ENCODE results near the gene NAA40.
A peak's percentile ranks its signal among the peaks of the same experiment; 100 is the strongest.

NAA40 gene

DNA sequence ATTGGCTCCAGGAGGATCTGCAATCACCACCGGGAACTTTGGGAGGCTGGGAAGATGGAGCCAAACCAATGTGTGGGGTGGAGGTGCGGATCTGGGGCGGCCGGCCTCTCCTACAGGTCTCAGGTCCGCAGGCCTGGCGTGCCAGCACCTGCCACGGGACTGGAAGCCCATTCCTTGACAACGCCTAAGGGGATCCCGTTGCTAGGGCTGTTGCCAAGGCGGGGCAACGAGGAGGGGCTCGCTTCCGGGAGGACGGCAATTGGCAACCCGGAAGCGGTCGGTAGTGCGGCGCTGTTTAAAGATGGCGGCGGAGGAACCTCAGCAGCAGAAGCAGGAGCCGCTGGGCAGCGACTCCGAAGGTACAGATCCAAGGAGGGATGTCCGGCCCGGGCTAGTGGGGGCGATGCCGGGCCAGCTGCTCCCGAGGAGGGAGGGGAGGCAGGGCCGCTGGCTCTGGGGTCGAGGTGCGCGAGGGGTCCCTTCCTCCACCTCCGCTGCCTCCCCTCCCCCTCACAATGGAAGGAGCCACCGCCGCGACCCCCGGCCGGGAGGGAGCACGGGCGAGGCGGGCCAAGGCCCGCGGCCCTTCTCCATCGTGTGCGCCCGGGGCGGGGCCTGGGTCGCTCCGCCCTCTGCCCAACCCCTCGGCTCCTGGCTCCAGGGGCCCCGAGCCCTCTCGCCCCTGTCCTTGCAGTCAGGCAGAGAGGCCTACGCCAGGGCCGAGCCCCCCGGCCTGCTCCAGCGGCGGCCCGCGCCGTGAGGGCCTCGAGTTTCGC is 47.5 kb downstream of the NAA40 start, which contains the start of gene OTUB1:
Gene OTUB1, plus strand, starts transcription at position 283 of the 776 bp plus-strand sequence. Its CDS starts 19 bp downstream, at position 302.
- DNase-seq (ENCODE audit: low read depth in 2 of 2), result peak; percentile 60 to 76

GRCh38 chr11:63986932-63987513 is 48.2 kb downstream of the NAA40 start:
- DNase-seq (ENCODE audit: low read depth in 2 of 2), result no peak

GRCh38 chr11:63991558-63991957 is 52.8 kb downstream of the NAA40 start:
- DNase-seq (ENCODE audit: low read depth in 2 of 2), result no peak

GRCh38 chr11:63993100-63993499 is 54.3 kb downstream of the NAA40 start:
- no peak for DNase-seq (ENCODE audit: low read depth in 2 of 2)

GRCh38 chr11:63993993-63994392 is 55.2 kb downstream of the NAA40 start:
- no peak for DNase-seq (ENCODE audit: low read depth in 2 of 2)

- DNase-seq (ENCODE audit: low read depth in 2 of 2), result no peak
Measured at GRCh38 chr11:63996512-63996911, 57.7 kb downstream of the NAA40 start.

DNA sequence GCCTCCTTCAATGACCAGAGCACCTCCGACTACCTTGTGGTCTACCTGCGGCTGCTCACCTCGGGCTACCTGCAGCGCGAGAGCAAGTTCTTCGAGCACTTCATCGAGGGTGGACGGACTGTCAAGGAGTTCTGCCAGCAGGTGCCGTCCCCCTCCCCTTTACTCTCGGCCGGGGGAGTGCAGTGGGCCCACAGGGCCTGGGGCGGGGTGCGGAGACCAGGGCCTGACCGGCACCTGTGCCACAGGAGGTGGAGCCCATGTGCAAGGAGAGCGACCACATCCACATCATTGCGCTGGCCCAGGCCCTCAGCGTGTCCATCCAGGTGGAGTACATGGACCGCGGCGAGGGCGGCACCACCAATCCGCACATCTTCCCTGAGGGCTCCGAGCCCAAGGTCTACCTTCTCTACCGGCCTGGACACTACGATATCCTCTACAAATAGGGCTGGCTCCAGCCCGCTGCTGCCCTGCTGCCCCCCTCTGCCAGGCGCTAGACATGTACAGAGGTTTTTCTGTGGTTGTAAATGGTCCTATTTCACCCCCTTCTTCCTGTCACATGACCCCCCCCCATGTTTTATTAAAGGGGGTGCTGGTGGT is 58.4 kb downstream of the NAA40 start:
- DNase-seq (ENCODE audit: low read depth in 2 of 2), result no peak

DNA sequence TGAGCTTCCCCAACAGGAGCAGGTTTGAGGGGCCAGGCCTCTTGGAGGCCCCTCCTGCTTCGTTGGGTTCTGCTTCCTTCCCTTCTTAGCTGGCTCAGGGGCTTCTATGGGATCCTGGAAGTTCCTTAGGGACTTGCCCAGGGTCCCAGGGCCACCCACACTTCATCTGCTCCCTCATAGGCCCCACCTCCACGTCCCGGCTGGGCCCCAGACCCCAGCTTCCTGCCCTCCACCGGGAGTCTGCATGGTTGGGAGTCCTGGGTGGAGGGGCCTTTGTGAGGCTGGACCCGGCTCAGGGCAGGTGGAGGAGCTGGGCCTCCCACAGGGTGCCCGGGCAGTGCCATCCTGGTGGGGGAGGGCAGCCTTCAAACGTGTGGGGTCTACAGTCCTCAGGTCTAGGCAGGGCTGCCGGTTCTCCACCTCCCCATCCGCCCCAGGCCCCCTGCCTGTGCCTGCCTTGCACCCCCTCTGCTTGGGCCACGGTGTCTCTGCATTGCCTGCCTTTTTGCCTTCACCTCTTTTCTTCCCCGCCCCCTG is 59.1 kb downstream of the NAA40 start:
- DNase-seq (ENCODE audit: low read depth in 2 of 2), result no peak

DNA sequence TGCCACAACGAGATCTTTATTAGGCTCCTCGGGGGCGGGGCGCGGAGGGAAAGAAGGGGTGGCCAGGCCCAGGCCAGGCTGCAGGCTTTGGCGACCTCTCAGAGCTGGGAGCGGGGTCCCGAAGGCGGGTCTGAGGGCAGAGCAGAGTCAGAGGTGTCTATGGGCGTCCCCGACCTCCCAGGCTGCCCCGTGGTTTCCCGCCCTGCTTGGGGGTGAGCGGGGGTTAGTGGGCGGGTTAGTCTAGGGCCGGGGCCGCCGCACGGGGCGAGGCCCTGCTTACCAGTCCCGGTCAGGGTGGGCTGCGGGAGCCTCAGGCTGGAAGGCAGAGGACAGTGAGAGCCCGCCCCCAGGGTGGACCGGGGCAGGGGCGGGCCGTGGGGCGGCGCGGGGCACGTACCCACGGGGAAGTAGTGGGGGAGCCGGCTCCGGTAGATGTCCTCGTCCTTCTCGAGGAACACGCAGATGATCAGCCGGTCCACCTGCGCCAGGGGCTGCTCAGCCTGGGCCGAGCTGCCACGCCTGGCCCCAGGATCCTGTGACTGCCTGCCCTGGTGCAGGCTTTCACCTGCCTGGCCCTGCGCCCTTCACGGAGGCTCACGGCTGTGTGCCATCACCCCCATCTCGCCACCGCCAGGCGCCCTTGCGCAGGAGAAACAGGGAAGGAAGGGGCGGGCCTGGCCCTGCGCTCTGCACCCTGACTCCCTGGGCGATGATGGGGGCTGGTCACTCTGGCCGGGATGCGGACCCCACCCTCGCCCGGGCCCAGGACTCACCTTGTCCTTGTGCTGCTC is 60.0 kb downstream of the NAA40 start:
- no peak for DNase-seq (ENCODE audit: low read depth in 2 of 2)

GRCh38 chr11:63999349-64000025 is 60.7 kb downstream of the NAA40 start:
- DNase-seq (ENCODE audit: low read depth in 2 of 2), result peak; percentile 25 to 43

DNA sequence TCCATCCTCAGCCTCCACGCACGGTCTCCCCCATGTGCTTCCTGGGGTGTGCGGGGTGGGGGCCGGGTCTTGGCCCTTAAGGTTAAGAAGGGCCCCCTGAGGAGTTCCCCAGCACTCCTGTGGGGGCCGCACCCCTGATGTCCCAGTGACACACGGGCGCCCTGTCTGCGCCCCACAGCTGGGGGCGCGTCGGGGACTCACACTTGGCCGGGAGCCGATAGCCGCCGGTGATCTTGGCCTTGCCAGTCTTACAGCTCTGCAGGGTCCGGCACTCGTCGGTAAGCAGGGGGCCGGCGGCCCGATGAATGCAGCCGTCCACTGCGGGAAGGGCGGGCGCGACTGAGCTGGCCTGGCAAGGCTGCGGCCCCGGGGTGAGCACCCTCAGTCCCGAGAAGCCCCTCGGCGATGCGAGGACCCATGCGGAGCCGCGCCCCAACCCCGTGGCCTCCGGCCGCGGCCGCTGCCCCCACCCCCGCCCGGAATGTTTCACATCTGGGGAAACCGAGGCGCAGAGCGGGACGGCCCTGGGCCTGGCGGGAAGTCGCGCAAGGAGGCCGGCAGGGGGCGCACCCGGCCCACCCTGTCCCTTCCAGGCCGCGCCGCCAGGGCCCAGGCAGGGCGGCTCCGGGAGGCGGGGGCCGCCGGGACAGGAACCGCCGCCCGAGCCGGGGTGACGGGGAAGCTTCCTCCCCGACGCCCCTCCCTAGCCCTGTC is 61.4 kb downstream of the NAA40 start:
- DNase-seq (ENCODE audit: low read depth in 2 of 2), result peak; percentile 44 to 51

DNA sequence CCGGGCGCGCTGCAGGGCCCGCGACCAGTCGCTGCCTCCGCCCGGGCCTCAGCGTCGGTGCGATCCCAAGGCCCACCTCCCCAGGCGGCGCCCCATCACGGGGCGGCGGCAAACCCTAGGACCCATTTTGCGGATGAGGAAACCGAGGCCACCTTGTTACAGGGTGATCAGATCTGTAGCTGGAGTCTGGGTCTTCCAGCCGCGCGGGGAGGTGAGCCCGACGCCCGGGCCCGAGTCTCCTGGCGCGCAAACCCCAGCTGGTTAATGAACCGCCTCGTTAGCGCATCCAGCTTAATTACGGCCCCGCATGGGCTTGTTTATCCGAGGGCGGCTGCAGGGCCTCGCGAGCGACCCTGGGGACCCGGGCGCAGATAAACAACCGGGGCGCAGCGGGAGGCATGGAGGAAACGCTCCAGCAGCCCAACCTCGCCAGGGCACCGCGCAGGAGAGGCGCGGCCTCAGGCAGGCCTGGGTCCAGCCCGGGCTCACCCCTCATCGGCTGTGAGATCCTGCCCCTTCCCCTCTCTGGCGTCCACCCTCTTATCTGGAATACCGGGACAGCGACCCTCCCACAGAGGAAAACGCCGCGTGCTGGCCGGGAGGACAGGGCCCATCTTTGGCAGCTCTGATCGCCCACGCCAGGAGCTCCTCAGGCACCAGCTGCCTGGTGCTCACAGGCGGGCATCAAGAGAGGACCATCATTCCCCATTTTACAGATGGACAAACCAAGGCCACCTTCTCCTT is 62.1 kb downstream of the NAA40 start:
- no peak for DNase-seq (ENCODE audit: low read depth in 2 of 2)

DNA sequence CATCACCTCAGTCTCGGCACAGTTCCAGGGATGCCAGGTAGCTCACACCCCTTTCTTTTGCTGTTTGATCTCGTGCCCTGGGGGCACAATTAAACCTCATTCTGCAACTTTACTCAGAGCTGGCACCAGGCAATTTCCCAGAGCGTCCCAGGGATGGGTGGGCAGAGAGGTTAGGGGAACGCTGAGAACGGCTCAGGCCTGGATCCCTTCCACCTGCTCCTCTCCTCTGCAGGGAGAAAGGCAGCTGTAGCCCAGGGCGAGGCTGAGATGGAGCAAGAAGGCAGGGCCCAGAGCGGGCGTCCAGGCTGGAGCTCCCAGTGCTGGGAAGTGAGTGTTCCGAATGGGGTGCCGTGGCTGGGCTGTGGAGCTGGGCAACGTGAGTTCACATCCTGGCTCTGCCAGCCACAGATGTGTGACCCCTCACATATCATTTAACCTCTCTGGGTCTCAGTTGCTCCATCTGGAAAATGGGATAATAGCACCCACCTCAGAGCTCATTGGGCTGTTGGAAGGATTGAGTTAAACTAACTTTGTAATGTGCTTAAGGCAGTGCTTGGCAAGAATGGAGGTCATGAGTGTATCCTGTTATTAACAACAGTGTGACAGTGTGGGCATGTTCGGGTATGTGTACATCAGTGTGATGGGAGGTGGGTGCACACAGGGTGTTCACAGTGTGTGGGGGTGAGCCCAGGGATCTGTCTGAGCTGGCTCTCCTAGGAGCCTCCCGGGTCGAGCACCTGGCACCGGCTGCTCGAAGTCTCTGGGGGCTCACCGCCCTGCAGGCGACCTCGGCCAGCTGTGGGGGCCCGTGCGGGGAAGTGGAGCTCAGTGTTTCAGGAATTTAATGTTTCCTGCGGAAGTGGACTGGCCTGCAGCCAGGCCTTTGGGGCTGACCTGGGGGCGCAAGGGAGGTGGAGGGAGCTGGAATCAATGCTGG is 63.0 kb downstream of the NAA40 start:
- DNase-seq (ENCODE audit: low read depth in 2 of 2), result no peak

- DNase-seq (ENCODE audit: low read depth in 2 of 2), result no peak
Measured at GRCh38 chr11:64003807-64004589, 65.2 kb downstream of the NAA40 start.

GRCh38 chr11:64004590-64004984 is 65.8 kb downstream of the NAA40 start:
- no peak for DNase-seq (ENCODE audit: low read depth in 2 of 2)

GRCh38 chr11:64005691-64006090 is 66.9 kb downstream of the NAA40 start:
- no peak for DNase-seq (ENCODE audit: low read depth in 2 of 2)

DNA sequence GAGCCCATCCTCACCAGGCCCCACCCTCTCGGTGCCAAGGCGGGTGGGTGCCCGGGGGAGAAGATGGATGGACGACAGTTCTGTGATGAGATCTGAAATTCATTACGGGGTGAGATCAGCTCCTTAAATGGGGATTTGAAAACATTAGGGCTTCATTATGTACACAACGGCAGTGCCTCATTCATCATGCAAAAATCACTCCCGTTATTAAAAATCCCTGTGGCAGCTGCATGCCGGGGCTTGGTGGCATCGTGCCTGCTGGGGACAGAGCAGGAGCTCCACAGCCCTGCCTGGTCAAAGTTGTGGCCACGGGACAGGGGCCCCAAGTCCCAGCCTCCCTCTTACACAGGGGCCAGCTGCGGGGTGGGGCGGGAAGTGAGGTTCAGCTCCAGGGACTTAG is 67.6 kb downstream of the NAA40 start:
- no peak for DNase-seq (ENCODE audit: low read depth in 2 of 2)
